ENCODE data around the gene HDDC2.

The HDDC2 gene

DNA sequence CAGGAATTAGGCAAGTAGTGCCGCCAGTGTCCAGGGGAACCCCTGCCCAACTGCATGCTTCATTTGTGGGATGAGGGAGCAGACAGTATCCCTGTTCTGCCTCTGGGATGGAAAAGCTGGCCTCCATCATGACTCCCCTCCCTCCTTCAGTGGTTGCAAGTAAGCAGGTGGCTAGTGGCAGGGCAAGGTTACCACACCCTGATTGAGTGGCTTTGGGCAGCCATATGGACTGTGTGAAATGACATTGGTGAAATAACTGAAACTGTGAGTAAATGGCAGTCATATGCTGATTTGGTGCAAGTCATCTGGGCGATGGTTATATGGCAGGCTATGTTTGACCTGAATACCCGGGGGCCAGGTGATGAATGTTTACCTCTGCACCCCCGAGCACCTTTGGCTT lies 33.0 kb downstream of the HDDC2 start:
- no peak for DNase-seq

DNA sequence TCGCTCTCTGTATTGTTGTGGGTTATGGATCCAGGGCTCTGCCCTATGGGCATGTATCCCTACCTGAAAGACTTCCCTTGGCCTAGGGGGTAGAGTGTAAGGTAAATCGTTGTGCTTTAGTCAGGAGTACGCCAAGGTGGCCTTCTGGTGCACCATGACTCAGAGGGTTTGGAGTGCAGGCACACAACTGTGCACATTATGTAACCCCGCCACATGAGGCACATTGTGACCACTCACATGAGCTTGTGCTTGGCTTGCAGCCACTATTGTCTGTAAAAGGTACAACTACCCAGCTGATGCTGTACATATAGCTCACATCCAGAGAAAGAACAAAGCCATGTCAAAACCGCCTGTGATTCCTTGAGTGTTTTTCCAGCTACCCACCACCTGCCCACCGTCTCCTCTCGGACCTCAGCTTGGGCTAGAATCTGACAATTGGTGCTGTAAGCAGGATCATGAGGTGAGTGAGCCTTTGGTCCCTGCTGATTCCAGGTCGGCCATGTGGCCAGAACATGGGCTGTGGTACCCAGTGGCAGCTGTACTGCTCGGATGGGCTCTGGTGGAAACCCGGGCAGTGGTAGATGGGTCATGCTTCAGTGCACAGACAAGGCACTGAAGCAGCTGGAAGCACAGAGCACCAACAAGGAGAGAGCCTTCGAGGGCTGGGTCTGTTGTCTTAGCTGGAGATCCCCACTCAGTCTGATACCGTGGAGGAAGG lies 33.8 kb downstream of the HDDC2 start:
- DNase-seq, result no peak

DNA sequence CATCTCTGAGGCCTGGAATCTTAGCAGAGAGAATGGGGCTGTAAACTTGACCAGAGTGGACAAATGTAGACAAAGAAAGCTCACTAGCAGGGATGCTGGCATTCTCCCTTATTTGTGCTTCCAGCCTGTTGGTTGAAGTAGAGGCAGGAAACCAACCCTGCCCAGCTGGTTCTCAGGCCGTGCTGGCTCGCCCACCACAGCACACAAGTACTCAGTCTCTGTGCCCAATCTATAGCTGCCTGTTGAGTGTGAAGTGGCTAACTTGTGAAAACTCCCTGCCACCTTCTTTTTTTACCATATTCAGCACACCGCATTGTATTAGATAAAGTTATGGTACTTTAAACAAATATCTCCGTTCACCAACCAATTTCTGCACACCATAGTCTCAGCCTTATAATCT lies 37.3 kb downstream of the HDDC2 start:
- no peak for DNase-seq

DNA sequence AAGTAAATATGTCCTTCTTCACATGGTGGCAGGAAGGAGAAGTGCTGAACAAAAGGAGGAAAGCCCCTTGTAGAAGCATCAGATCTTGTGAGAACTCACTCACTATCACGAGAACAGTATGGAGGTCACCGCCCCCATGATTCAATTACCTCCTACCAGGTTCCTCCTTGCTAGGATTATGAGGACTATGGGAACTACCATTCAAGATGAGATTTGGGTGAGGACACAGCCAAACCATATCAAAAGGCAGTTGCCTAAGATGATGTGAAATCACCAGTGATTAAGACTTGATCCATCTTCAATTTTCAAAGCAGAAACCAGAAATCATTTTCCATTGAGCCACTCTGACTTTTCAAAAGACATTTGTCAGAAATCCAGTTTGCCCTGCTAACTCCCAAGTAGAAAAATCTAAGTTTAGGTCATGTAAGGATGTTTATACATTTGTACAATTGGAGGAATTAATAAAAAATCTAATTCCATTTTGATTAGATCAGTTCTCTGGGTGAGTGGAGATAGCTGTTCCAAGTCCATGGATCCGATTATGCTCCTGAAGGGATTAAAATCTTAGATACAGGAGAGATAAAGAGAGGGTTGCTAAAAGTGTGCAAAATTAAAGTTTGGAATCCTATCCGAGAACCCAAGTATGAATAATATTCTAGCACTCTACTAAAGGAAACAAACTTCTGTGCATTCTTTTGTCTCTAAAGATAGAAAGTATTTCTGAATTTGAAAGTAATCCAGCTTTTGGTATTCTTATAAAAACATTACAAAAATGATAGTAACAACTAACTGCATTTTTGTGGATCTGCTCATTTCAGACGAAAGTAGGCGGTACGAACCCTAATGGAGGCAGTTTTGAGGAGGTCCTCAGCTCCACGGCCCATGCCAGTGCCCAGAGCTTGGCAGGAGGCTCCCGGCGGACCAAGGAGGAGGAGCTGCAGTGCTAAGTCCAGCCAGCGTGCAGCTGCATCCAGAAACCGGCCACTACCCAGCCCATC lies 39.5 kb downstream of the HDDC2 start:
- no peak for DNase-seq

DNA sequence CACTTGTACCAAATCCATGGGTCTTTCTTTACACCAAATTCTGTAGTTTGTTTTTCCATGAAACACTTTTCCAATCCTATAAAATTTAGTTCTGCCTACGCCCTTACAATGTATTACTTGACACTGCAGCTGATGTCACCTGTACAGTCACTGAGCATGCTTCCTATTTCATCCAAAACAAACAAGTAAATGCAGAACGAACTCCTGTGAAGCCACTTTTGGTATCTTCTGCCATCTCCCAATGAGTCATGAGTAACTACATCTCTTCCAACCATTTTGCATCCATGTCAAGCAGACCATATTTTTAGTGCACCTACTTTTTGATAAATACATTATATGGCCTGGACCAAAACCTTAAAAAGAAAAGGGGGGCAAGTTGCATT lies 42.4 kb downstream of the HDDC2 start:
- no peak for DNase-seq

DNA sequence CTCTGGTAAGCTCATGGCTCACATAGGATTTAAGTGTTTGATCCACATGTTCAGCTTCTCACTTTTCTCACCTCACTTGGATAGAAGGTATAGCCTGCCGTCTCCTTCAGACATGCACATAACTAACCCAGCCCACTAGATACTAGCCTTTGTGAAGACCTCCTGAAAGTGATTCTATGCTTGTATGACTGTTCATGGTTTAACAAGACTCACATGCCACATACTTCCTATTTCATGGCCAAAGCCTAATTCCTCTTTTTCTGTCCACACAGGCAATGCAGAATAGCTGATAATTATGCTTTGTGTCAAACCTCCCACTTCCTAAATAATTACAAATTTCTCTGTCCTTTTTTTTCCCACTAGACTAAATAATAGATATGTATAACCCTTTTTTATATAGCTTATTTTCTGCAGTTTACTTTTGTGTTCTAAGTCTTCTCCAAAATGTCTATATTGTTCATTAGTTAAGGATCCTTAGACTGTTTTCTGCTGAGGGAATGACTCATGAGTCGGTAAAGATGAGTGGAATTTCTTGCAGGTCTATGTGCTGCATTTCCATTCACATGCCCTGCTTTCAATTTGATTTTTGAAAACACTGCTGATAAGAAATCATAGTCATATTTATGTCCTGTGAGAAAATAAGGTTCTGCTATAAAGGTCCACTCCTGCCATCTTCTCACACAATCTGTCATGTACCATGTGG lies 43.0 kb downstream of the HDDC2 start:
- no peak for DNase-seq

DNA sequence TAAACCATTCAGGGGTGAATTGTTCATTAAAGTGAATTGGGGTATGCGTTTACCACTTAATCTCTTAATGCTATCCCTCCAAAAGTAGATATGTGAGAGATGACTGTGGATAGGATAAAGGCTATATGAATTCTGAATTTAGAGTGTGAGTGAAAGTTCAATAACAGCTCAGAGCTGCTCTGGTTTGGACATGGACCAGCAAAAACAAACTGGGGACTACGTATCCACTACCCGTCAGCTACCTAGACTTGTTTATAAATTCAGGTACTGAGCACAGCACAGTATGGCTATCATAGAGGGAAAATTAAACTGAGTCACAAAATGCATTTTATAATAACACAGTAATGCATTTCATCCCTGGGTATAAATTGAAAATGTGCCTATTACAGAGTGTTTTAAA lies 44.4 kb downstream of the HDDC2 start:
- no peak for DNase-seq

DNA sequence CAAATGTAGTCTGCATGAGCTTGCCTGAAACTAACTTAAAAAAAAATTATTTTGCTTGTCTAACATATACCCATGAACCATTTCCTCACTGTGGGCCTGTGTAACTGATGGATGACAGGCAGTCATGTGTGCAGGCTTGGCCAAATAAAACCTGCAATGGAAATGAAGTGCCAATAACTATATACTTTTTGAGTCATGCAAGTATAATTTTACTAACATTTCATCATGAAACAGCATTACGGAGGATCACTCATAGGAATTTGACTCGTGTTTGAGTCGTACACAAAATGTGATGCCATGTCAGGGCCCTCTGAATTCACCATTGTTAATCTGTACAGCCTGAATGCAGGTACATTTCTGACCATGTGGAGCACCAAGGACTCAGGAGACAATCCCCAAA lies 46.6 kb downstream of the HDDC2 start:
- DNase-seq, result no peak

DNA sequence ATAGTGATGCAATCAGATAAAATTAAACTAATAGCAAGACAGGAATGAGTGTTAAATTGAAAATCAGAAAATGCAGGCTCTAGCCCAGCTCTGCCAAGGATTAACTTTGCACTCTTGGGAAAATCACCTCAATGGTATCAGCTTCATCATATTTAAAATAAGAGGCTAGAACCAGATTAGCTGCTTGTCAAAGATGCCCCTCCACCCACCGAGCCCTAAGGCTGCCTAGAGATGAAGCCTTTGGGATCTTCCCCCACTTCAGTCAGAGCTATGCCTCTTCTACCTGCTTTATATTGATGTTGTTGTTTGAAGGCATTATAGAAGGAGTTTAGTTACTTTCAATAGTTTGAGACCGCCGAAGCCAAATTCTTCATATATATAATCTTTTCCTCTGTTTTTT lies 47.4 kb downstream of the HDDC2 start:
- DNase-seq, result no peak

DNA sequence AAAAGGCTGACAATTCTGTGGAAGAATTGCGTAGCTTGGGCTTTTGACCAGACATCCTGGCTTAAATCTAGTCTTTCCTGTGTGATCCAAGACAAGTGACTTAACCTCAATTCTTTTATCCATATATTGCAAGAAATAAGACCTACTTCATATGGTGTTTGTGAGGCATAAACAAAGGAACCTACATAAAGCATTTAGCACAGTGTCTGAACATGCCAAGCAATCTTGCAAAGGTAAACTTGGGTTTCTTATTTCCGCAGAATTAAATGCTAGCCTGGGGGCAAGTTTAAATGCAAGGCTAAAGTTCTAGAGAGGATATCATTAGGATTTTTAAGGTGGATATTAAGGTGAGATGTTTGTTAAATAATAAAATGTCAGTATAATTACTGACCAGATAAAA lies 47.9 kb downstream of the HDDC2 start:
- no peak for DNase-seq

DNA sequence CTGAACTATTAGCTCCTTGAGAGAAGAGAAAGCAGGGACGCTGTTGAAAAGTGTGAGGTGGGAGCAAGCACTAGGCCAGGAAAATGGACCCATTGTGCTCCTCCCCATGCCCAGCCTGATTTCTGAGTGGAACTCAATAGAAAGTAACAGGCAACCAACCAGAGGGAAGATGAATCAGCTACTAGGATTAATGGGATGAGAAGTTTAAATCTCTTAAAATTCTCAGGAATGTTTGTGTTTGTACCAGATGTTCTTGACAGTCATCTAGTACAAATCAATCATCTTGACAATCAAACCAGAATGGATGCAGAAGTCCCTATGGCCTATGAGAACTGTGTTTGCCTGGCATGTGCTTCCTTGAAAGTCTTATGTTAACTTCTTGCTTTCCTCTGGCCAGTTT lies 48.9 kb downstream of the HDDC2 start:
- no peak for DNase-seq

DNA sequence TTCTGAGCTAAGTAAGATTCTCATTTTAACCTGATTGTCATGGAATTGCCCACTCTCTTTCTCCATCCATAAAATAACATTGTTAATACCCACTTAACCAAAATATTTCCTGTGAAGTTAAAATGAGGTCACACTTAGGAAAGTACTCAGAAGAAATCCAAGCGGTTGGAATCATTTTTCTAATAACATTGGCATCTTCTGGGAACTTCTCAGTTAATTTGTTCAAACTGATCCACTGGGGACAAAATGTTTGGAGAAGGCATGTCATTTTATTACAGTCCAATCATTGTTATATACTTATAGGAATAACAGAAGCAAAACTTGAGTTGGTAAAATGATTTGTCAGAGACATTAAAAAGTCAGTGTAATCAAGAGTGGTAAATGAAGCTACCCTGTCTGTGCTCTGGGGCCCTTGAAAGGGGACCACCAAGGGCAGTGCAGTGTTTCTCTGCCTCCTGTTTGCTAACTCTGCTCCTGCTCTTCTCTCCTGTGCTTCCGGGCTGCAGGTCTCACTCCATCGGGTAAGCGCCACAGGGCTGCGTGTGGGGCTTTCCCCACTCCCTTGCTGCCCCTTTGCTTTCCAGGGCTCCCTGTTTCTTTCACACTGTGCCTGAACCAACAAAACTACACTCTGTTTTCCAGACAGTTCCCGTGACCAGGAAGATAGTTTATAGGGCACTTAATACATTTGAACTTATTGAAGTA lies 50.1 kb downstream of the HDDC2 start:
- DNase-seq, result no peak

DNA sequence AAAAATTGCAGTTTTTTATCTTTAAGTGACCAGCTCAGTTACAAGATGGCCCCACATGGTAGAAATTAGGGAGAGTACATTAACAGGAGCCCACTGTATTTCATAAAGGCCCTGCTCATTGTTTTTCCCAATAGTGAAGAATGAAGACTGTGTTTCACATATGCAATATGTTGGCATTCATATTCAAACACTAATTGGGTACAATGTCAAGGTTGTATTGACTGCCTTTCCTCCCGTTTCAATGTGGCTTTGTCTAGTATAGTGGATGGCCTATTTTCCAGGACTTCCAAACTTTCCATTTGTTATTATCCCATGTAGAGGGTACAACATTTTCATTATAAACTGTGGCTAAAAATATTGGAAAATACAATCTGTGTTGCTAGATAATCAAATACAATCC lies 51.3 kb downstream of the HDDC2 start:
- no peak for DNase-seq

DNA sequence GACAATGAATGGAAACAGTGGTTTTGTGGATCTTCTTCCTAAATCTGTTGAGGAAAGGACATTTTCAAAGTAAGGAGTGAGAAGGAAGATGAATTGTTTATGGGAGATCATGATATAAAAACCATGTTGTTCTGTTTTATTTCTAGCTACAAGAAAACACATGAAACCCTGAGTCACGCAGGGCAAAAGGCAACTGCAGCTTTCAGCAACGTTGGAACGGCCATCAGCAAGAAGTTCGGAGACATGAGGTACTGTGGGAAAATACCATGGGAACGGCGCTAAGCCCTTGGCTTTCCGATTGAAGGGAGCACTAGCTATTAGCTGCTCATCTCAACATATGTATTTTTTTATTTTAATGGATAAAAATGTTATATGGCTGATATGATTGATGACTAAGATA lies 53.6 kb downstream of the HDDC2 start:
- no peak for DNase-seq

DNA sequence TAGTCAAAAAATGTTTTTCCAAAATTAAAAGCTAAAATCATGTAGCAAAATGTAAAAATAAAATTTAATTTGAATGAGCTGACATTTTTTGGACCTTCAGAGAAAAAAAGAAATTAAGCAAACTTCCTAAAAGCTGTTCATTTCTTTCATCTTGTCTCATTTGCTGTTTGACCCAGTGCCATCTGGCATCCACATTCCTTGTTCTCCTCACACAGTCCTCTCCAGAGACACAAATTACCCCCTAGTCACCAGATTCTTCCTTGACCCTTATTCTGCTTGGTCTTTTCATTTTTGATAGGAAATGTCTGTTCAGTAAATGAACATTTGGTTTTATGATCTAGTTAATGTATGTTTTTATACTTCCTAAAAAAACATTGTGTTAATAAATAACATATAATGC lies 55.2 kb downstream of the HDDC2 start:
- no peak for DNase-seq

DNA sequence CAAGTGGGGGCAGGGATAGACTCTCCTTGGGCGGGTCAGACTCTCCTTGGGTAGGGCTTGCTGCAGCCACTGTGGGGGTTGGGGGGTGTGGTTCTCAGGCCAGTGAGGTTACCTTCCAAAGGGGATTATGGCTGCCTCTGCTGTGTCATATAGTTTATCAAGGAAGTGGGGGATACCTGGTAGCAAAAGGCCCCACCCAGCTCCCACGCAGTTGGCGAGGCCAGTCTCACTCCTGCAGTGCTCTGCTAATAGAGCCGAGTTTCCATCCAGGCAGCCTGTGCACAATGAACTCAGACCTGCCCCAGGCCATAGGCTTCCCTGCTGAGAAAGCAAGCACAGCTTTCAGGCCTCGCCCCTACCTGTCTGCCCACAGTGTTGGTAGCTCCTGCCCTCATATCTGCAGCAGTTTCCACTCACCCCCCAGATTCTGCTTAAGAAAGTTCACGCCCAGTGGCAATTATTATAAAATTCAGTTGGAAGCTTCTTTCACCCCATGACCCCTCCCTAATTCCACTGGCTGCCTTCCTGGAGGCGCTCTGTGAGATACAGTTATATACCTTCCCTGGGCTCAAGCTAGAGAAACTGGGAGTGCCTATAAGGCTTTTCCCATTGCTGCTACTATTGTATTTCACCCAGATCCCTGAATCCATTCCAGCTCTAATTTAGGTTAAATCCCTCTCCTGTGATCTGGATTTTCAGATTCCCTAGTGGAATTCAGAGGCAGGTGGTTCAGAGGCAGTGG lies 56.1 kb downstream of the HDDC2 start:
- no peak for DNase-seq

DNA sequence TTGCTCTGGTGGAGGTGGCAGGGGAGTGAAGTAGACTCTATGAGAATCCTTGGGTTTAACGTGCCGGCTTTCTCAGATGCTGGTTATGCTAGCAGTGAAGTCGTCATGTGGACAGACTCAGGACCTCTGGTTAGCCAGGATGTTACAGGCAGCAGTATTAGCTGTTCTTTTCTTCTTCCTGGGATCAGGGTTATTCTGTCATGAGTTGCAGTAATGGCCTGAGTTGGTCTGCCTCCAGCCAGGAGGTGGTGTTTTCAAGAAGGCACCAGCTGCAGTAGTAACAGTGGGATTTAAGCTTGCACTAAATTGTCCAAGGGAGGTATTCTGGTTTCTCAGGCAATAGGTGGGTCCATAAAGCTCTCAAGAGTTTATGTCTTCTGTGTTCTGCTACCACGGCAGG lies 56.7 kb downstream of the HDDC2 start:
- no peak for DNase-seq

DNA sequence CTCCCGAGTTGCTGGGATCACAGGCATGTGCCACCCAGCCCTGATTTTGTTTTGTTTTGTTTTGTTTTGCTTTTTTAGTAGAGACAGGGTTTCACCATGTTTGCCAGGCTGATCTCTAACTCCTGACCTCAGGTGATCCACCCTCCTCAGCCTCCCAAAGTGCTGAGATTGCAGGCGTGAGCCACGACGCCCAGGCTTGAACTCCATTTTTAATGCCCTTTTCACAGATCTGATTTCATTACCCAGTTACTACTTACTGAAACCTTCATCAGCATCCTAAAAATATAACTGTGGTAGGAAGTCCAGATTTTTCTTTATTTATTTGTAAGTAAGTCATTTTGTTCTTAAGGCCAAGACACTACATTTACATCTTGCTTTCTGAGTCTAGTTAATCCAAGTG lies 64.0 kb downstream of the HDDC2 start:
- no peak for DNase-seq

DNA sequence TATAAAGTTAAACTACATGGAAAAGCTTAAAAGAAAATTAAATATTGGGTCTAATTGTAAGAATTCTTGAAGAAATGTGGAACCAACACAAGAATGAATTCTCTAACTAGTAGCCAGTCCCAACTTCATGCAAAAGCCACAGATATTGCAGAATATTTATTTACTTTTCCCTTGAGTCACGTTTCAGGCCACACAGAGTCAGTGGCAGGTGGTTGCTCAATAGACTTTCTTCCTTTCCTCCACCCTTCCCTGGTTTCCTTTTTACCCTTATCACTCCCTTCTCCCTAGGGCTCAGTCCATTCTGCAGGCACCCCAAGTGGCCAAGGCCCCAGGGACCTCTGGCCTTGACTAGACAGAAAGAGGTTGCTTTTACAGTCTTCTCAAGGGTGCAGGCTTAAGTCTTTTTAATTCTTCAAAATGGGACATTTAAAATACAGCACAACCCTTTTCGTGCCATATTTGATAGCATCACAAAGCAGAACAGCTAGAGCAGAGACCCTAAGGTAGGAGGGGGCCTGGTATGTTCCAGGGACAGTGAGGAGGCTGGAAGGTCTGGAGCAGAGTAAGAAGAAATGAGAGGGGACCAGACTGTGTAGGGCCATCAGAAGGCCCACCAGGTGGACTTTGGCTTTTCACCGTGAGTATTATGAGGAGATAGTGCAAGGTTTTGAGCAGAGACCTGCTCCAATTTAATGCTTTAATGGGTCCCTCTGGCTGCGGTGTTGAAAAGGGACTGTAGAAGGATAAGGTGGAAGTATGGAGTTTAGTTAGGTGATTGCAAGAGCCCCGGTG lies 65.0 kb downstream of the HDDC2 start:
- DNase-seq, result no peak

DNA sequence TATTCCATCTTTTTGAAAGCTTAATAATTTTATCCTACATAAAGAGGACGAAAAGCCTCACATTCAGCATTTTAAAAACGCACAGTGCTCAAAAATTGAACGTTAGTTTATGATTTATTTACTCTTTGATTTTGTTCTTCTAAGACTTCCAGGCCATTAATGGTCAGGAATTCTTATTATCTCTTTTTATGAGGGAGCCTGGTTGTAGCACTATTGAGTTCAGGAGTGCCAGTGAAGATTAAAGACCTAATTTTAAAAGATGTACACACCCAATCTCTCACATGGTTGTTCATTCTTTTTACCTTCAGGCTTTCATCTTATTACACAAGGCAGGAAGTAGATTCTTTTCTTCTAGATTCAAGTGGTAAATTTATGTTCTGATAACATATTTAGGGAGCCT lies 68.6 kb downstream of the HDDC2 start:
- DNase-seq, result no peak

DNA sequence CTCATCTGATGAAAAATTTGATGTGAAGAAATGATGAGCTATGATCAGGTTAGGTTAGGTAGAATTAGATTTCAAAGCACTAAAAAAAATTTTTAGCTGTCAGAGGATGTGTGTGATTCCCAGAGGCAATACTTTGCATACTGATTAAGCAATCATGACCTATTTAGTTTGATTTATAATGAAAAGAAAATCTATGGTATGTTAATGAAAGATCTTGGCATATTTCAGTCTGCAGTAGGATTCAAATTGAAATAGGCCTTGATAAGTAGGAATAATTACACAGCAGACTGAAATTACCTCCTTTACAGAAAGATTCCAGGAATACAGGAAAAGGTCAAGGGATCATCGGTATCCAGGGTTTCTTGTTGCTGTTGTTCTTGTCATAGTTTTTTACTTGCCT lies 69.3 kb downstream of the HDDC2 start:
- DNase-seq, result no peak
